Endodermal cell (in vitro differentiated cells): ENCODE measurements around the gene CTNND2. TPM values are rescaled to one million over a fixed set of nuclear protein-coding genes. Genes with fewer than 3 reads are reported as not detected.
"Not testable (repeated sequence)": the region's sequence is repeated elsewhere in the genome, so short reads cannot be mapped to it uniquely, and the experiment has no call there.

Experiments used
- DNase-seq: peaks from one replicate; pipeline ENCODE4 v3.0.0-alpha.2; 2017
- H3K27ac ChIP-seq: 2 replicates; pipeline ENCODE4 v1.5.1; 2013; ENCODE audit warnings: mild to moderate bottlenecking, low read depth, low read length, moderate library complexity
- H3K27me3 ChIP-seq: 2 replicates; pipeline ENCODE4 v1.6.1; 2013; ENCODE audit warnings: mild to moderate bottlenecking, low read length, moderate library complexity; ENCODE audit not compliant: insufficient read depth, control insufficient read depth, poor library complexity, severe bottlenecking
- H3K36me3 ChIP-seq: 2 replicates; pipeline ENCODE4 v1.7.0; 2013; ENCODE audit warnings: mild to moderate bottlenecking, low read length, moderate library complexity; ENCODE audit not compliant: control insufficient read depth, insufficient read depth
- H3K4me1 ChIP-seq: one replicate; pipeline ENCODE4 v1.7.0; 2013; ENCODE audit warnings: low read length; ENCODE audit not compliant: control insufficient read depth, insufficient read depth
- H3K4me3 ChIP-seq: 2 replicates; pipeline ENCODE4 v1.5.1; 2013; ENCODE audit warnings: mild to moderate bottlenecking, low read length, moderate library complexity
- H3K9ac ChIP-seq: 2 replicates; pipeline ENCODE4 v1.6.1; 2013; ENCODE audit warnings: mild to moderate bottlenecking, low read length, moderate library complexity; ENCODE audit not compliant: poor library complexity, severe bottlenecking; ENCODE audit errors: extremely low read depth
- H3K9me3 ChIP-seq: 2 replicates; pipeline ENCODE4 v1.6.1; 2013; ENCODE audit warnings: mild to moderate bottlenecking, low read length, moderate library complexity; ENCODE audit not compliant: control insufficient read depth
- H3K27ac Mint-ChIP-seq: 2 replicates; pipeline ENCODE4 v1.8.0; 2020; ENCODE audit warnings: mixed read lengths
- H3K27me3 Mint-ChIP-seq: 2 replicates; pipeline ENCODE4 v1.8.0; 2021; ENCODE audit warnings: mild to moderate bottlenecking, mixed read lengths; ENCODE audit not compliant: insufficient read depth
- H3K36me3 Mint-ChIP-seq: 2 replicates; pipeline ENCODE4 v1.8.0; 2020; ENCODE audit warnings: low read depth, mixed read lengths
- H3K4me1 Mint-ChIP-seq: 2 replicates; pipeline ENCODE4 v1.8.0; 2020; ENCODE audit warnings: mixed read lengths
- H3K4me3 Mint-ChIP-seq: 2 replicates; pipeline ENCODE4 v1.8.0; 2020; ENCODE audit warnings: mild to moderate bottlenecking, moderate library complexity, mixed read lengths
- H3K9me3 Mint-ChIP-seq: 2 replicates; pipeline ENCODE4 v1.8.0; 2020; ENCODE audit warnings: mild to moderate bottlenecking, mixed read lengths
- WGBS, 2 experiments: methylation state at CpG; one replicate each; pipeline versions ENCODE4 v1.1.5 to v1.1.7; 2013; ENCODE audit warnings: missing lambda C conversion rate in 2 of 2, mixed read lengths in 1 of 2; ENCODE audit not compliant: insufficient coverage in 1 of 2, insufficient read length in 1 of 2; 5-methylcytosine and 5-hydroxymethylcytosine counted together
- total RNA-seq, 2 donors: library from RNA; stranded (reverse); fragmentation: NEBNext Ultra II Directional in 1 of 2; extraction: Animal tissue kit (Norgen Biotek cat#: 25700) in 1 of 2; gene quantifications; 2 replicates in 1 of 2; 3 replicates in 1 of 2; pipeline ENCODE4 v1.2.1, GENCODE V29; 2021
- TF ChIP-seq, protein P1 (sequence below): fragments of 200-600 bp; sonication (generic); conservative IDR thresholded peaks from 2 replicates; pipeline ENCODE4 v1.5.0; 2021; ENCODE audit warnings: antibody characterized with exemption, mild to moderate bottlenecking

The CTNND2 gene
- total RNA-seq, 2 donors from 2014 or later, result 6.5 to 10.3 TPM

- TF ChIP-seq, protein P1, sequence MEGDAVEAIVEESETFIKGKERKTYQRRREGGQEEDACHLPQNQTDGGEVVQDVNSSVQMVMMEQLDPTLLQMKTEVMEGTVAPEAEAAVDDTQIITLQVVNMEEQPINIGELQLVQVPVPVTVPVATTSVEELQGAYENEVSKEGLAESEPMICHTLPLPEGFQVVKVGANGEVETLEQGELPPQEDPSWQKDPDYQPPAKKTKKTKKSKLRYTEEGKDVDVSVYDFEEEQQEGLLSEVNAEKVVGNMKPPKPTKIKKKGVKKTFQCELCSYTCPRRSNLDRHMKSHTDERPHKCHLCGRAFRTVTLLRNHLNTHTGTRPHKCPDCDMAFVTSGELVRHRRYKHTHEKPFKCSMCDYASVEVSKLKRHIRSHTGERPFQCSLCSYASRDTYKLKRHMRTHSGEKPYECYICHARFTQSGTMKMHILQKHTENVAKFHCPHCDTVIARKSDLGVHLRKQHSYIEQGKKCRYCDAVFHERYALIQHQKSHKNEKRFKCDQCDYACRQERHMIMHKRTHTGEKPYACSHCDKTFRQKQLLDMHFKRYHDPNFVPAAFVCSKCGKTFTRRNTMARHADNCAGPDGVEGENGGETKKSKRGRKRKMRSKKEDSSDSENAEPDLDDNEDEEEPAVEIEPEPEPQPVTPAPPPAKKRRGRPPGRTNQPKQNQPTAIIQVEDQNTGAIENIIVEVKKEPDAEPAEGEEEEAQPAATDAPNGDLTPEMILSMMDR, result no peak
- Histone ChIP-seq H3K9ac (no peak overlapping the region), H3K27ac (no peak overlapping the region), H3K36me3 (no peaks in the 10 kb centered on the region), H3K27me3 (no peaks in the 10 kb centered on the region), H3K4me1 (no peaks in the 10 kb centered on the region), H3K9me3 (no peaks in the 10 kb centered on the region), H3K4me3 (no peak overlapping the region)
- Mint-ChIP-seq H3K4me3 (no peak overlapping the region), H3K27me3 (no peaks in the 10 kb centered on the region), H3K9me3 (peaks cover 3% of the 10 kb centered on the region), H3K4me1 (no peaks in the 10 kb centered on the region), H3K27ac (no peak overlapping the region), H3K36me3 (no peaks in the 10 kb centered on the region)
- no peak for DNase-seq
- 91 to 100% methylated on average over 5 to 6 of the region's 6 CpGs for WGBS, 2 experiments
These were observed 481.9 kb downstream of the CTNND2 start for GRCh38 chr5:11422342-11422741.

DNA sequence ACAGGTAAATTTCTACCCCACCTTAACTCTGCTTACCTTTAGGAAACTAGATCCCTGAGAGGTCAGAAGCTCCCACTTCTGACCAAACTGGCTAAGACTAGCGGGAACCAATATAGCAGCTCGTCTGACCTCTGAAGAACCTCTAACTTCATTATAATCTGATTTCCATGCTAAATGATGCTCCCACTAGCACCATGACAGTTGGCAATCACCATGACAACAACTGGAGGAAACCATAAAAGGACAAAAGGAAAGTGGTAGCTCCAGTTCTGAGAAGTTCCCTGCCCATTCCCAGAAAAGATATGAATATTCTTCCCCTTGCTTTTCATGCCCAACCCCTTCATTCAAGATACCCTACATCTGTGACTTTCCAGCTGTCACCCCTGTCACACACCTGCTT lies 483.3 kb downstream of the CTNND2 start:
- H3K27ac Mint-ChIP-seq, result no peak overlapping the region
- Histone ChIP-seq H3K36me3 (no peaks in the 10 kb centered on the region), H3K4me3 (no peak overlapping the region), H3K27me3 (no peaks in the 10 kb centered on the region), H3K27ac (no peak overlapping the region), H3K9me3 (no peaks in the 10 kb centered on the region), H3K4me1 (no peaks in the 10 kb centered on the region), H3K9ac (no peak overlapping the region)
- no peak for DNase-seq
- H3K4me3 Mint-ChIP-seq, result no peak overlapping the region
- no peaks in the 10 kb centered on the region for H3K4me1 Mint-ChIP-seq
- TF ChIP-seq, protein P1, result no peak
- H3K9me3 Mint-ChIP-seq, result peaks cover 3% of the 10 kb centered on the region
- H3K27me3 Mint-ChIP-seq, result no peaks in the 10 kb centered on the region
- H3K36me3 Mint-ChIP-seq, result no peaks in the 10 kb centered on the region
- WGBS, 2 experiments, result 91 to 100% methylated on average over 1 to 2 of the region's 2 CpGs

DNA sequence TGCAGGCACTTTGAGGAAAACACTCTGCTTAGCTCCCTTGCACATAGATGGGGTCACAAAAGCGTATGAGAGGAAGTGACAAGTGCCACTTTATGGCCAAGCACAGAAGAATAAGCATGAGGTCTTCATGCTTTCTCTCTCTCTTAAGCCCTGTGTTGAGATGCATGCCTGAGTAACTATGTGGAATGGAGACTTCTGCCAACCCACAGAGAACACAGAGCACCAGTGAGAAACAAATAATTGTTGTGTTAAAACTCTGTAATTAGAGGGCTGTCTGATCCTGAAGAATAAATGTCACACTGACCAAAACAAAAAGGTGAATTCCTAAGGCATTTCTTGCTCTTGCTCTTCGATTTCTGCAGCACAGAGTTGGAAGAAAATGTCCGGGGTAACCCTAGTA lies 488.5 kb downstream of the CTNND2 start:
- Mint-ChIP-seq H3K4me1 (no peaks in the 10 kb centered on the region), H3K27ac (no peak overlapping the region), H3K27me3 (no peaks in the 10 kb centered on the region), H3K9me3 (peaks cover 8% of the 10 kb centered on the region), H3K36me3 (no peaks in the 10 kb centered on the region), H3K4me3 (no peak overlapping the region)
- DNase-seq, result no peak
- Histone ChIP-seq H3K4me1 (no peaks in the 10 kb centered on the region), H3K27me3 (no peaks in the 10 kb centered on the region), H3K4me3 (no peak overlapping the region), H3K9ac (no peak overlapping the region), H3K36me3 (no peaks in the 10 kb centered on the region), H3K9me3 (peaks cover 4% of the 10 kb centered on the region), H3K27ac (no peak overlapping the region)
- TF ChIP-seq, protein P1, result no peak
- WGBS, 2 experiments, result 0 to 56% methylated on average over 1 to 3 of the region's 3 CpGs

- H3K27ac Mint-ChIP-seq, H3K4me3 ChIP-seq, H3K36me3 Mint-ChIP-seq: not testable (repeated sequence)
These were observed 489.5 kb downstream of the CTNND2 start for GRCh38 chr5:11414732-11415131.

More at GRCh38 chr5:11414732-11415131, 489.5 kb downstream of the CTNND2 start:
- not testable (repeated sequence) for H3K4me3 Mint-ChIP-seq, H3K27me3 ChIP-seq, H3K4me1 ChIP-seq, H3K36me3 ChIP-seq, H3K9me3 ChIP-seq, H3K9me3 Mint-ChIP-seq, H3K4me1 Mint-ChIP-seq, DNase-seq, H3K9ac ChIP-seq, H3K27me3 Mint-ChIP-seq, H3K27ac ChIP-seq
- WGBS, 2 experiments, result 100% methylated on average over 1 of the region's 1 CpG; no CpG with 5 or more reads in 1 of the 2 experiments
